HG03108 (cell line): ENCODE measurements around the gene P4HTM.
"Not testable (repeated sequence)": the region's sequence is repeated elsewhere in the genome, so short reads cannot be mapped to it uniquely, and the experiment has no call there.

ENCODE experiments used
- ATAC-seq: cut with Tn5 transposase; IDR thresholded peaks from one replicate; pipeline ENCODE4 v1.9.1; 2021; ENCODE audit warnings: moderate library complexity; ENCODE audit not compliant: unreplicated experiment

P4HTM gene

GRCh38 chr3:49007771-49008528 is 17.9 kb downstream of the P4HTM start:
- ATAC-seq: peak; percentile 37

GRCh38 chr3:49008627-49009026 is 18.6 kb downstream of the P4HTM start:
- not testable (repeated sequence) for ATAC-seq

DNA sequence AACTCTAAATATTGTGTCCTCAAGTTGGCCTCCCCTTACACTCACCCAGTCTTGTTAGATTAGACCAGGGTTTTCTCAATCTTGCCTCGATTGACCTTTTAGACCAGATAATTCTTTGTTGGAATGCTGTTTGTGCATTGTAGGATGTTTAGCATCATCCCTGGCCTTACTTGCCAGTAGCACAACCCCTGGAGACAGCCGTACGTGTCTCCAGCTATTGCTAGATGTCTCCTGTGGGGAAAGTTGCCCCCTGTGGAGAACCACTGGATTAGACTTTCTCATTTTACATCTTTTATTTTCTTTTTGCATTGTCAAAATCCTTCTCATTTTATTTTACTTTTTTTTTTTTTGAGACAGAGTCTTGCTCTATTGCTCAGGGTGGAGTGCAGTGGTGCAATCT is 19.4 kb downstream of the P4HTM start:
- ATAC-seq: no peak

DNA sequence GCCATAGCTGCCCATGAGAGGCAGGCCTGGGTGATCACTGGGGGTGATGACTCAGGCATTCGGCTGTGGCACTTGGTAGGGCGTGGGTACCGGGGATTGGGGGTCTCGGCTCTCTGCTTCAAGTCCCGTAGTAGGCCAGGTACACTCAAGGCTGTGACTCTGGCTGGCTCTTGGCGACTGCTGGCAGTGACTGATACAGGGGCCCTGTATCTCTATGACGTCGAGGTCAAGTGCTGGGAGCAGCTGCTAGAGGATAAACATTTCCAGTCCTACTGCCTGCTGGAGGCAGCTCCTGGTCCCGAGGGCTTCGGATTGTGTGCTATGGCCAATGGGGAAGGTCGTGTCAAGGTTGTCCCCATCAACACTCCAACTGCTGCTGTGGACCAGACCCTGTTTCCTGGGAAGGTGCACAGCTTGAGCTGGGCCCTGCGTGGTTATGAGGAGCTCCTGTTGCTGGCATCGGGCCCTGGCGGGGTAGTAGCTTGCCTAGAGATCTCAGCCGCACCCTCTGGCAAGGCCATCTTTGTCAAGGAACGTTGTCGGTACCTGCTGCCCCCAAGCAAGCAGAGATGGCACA is 22.5 kb downstream of the P4HTM start:
- ATAC-seq: no peak

DNA sequence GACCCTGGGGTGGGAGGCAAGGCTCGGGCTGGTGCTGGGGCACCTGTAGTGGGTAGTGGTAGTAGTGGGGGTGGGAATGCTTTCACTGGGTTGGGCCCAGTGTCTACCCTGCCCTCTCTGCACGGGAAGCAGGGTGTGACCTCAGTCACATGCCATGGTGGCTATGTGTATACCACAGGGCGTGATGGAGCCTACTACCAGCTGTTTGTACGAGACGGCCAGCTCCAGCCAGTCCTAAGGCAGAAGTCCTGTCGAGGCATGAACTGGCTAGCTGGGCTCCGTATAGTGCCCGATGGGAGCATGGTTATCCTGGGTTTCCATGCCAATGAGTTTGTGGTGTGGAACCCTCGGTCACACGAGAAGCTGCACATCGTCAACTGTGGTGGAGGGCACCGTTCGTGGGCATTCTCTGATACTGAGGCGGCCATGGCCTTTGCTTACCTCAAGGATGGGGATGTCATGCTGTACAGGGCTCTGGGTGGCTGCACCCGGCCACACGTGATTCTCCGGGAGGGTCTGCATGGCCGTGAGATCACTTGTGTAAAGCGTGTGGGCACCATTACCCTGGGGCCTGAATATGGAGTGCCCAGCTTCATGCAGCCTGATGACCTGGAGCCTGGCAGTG is 23.2 kb downstream of the P4HTM start:
- no peak for ATAC-seq

DNA sequence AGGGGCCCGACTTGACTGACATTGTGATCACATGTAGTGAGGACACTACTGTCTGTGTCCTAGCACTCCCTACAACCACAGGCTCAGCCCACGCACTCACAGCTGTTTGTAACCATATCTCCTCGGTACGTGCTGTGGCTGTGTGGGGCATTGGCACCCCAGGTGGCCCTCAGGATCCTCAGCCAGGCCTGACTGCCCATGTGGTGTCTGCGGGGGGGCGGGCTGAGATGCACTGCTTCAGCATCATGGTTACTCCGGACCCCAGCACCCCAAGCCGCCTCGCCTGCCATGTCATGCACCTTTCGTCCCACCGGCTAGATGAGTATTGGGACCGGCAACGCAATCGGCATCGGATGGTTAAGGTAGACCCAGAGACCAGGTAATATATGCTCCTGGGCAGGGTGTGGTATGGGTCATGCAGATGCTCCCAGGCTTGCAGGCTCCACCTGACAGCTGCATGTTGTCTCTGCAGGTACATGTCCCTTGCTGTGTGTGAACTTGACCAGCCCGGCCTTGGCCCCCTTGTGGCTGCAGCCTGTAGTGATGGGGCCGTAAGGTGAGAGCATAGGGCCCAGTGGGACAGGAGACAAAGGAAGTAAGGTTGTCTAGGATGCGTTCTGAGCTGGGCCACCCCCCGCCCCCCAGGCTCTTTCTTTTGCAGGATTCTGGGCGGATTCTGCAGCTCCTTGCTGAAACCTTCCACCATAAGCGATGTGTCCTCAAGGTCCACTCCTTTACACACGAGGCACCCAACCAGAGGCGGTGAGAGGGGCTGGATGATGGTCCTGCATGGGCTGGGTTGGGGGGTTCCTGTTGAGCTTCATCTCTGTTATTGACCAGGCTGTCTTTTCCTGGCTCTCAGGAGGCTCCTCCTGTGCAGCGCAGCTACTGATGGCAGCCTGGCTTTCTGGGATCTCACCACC is 24.0 kb downstream of the P4HTM start:
- no peak for ATAC-seq

DNA sequence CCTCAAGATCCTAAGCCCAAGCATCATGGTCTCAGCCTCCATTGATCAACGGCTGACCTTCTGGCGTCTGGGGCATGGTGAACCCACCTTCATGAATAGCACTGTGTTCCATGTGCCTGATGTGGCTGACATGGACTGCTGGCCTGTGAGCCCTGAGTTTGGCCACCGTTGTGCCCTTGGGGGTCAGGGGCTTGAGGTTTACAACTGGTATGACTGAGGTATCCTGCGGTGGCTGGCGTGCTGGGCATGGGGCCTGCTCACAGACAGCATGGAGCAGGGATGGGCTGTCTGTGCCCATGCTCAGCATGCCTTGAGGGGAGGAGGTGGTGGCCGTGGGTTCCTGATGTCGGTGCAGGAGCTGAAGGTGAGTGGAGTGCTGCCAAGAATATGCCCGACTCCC is 25.0 kb downstream of the P4HTM start:
- ATAC-seq: no peak

DNA sequence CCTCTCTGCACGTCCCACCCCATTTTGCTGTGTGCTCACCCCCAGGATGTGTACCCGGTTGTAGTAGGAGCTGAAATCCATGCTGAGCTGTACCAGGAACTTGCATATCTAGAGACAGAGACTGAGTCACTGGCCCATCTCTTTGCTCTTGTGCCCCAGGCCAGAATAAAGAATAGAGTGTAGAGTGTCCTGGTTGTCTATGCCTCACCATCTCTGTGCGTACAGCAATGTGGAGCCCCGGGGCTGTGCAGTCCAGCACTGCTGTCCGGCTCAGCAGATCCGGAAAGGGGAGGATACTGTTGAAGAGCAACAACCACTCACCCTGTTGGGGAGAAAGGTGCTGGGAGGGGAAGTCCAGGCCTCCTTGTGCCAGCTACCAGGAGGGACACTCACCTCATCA is 25.7 kb downstream of the P4HTM start:
- no peak for ATAC-seq

- ATAC-seq: no peak
These were observed 26.6 kb downstream of the P4HTM start for GRCh38 chr3:49016414-49017228.

- no peak for ATAC-seq
These were observed 27.4 kb downstream of the P4HTM start for GRCh38 chr3:49017229-49017970.

- no peak for ATAC-seq
These were observed 28.1 kb downstream of the P4HTM start, which contains the start of gene DALRD3 for GRCh38 chr3:49017971-49018706. Gene DALRD3, minus strand, starts transcription at chr3:49018580. Its CDS starts 16 bp downstream, at chr3:49018564.

GRCh38 chr3:49018707-49019006 is 28.6 kb downstream of the P4HTM start:
- no peak for ATAC-seq

DNA sequence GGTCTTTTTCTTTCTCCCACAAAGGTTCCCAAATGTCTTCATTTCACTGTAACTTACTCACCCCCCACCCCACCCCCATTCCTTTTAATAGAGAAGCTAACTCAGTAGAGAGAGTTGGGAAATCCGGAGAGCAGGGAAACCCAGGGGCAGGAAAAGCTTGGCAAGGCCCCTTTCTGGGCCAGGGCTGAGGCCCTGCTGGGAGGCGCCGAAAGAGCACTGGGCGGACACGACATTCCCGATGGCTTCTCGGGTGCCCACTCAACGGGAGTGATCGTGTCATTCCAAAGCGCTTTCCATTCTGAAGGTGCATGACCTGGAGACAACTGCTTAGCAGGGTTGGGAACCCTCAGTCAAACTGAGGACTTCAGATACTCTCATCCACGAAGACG is 29.9 kb downstream of the P4HTM start:
- ATAC-seq: no peak

- no peak for ATAC-seq
These were observed 30.5 kb downstream of the P4HTM start for GRCh38 chr3:49020330-49021212.

DNA sequence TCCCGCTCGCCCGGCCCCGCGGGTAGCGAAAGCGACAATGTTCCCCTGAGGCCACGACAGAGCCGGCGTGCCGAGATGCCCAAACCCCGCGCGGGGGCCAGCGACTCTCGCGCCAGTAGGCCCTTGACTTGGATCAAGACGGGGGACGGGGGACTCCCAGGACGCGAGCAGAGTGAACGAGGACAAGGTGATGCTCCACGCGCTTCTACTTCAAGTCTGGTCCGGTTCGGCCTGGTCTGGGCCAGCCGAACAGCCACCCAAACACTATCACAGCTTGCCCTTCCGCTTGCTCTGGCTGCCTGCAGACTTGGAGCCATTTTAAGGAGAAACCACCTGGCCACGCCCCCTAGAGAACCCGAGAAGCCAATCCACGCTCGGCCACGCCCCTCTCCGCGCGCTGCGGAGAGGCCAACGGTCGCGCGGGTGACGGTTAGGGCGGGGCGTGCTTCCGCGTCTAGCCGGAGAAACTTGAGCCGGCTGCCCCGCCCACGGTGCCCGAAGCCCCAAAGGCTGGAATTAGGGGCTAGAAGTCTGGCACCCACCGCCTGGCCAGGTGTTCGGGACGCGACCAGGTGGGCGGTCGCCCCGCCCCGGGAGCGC is 31.3 kb downstream of the P4HTM start:
- ATAC-seq: peak; percentile 38

GRCh38 chr3:49021813-49022687 is 32.0 kb downstream of the P4HTM start, which contains the start of gene NDUFAF3:
Gene NDUFAF3, plus strand, starts transcription at chr3:49022121. Its CDS starts 24 bp downstream, at chr3:49022145.
- peak; percentile 52 for ATAC-seq
